ENCODE data around the gene ARL15.
"Not testable (repeated sequence)": the region's sequence is repeated elsewhere in the genome, so short reads cannot be mapped to it uniquely, and the experiment has no call there.

Gene ARL15

GRCh38 chr5:54310433-54311175 lies at the start of gene ARL15:
ARL15 (minus strand) TSS chr5:54310573.
- in situ Hi-C loops (cut with HindIII; ENCODE audit: low pct_ligation_motif_present, low sequenced_read_pairs) = no loop called here
- H3K27me3 ChIP-seq (replicated peaks) = no peaks in the 10 kb centered on the region
- H3K27ac ChIP-seq = peak within 1 kb of the TSS; percentile 52
- H3K4me3 ChIP-seq (ENCODE audit: low read depth, low read length) = peak within 1 kb of the TSS; percentile 76
- DNase-seq = peak; percentile 98
- H3K36me3 ChIP-seq (replicated peaks) = no peaks in the 10 kb centered on the region
- TF ChIP-seq, protein P1, sequence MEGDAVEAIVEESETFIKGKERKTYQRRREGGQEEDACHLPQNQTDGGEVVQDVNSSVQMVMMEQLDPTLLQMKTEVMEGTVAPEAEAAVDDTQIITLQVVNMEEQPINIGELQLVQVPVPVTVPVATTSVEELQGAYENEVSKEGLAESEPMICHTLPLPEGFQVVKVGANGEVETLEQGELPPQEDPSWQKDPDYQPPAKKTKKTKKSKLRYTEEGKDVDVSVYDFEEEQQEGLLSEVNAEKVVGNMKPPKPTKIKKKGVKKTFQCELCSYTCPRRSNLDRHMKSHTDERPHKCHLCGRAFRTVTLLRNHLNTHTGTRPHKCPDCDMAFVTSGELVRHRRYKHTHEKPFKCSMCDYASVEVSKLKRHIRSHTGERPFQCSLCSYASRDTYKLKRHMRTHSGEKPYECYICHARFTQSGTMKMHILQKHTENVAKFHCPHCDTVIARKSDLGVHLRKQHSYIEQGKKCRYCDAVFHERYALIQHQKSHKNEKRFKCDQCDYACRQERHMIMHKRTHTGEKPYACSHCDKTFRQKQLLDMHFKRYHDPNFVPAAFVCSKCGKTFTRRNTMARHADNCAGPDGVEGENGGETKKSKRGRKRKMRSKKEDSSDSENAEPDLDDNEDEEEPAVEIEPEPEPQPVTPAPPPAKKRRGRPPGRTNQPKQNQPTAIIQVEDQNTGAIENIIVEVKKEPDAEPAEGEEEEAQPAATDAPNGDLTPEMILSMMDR (IDR thresholded peaks at IDR 0.05; ENCODE audit: low read depth, low read length, missing control alignments) = no peak

- no peaks in the 10 kb centered on the region for H3K36me3 ChIP-seq (replicated peaks)
- no peak overlapping the region for H3K27ac ChIP-seq
- DNase-seq = peak; percentile 49
- H3K27me3 ChIP-seq (replicated peaks) = no peaks in the 10 kb centered on the region
- no peak overlapping the region for H3K4me3 ChIP-seq (ENCODE audit: low read depth, low read length)
- TF ChIP-seq, protein P1 (IDR thresholded peaks at IDR 0.05; ENCODE audit: low read depth, low read length, missing control alignments) = no peak
- in situ Hi-C loops (cut with HindIII; ENCODE audit: low pct_ligation_motif_present, low sequenced_read_pairs) = no loop called here
Measured at GRCh38 chr5:54360089-54360488, 49.7 kb upstream of the ARL15 start.

GRCh38 chr5:54357408-54358058 lies 47.2 kb upstream of the ARL15 start:
- Histone ChIP-seq H3K36me3 (replicated peaks) (no peaks in the 10 kb centered on the region), H3K27ac (no peak overlapping the region), H3K27me3 (replicated peaks) (no peaks in the 10 kb centered on the region), H3K4me3 (ENCODE audit: low read depth, low read length) (no peak overlapping the region)
- no peak for DNase-seq
- in situ Hi-C loops (cut with HindIII; ENCODE audit: low pct_ligation_motif_present, low sequenced_read_pairs) = no loop called here
- TF ChIP-seq, protein P1 (IDR thresholded peaks at IDR 0.05; ENCODE audit: low read depth, low read length, missing control alignments) = no peak

DNA sequence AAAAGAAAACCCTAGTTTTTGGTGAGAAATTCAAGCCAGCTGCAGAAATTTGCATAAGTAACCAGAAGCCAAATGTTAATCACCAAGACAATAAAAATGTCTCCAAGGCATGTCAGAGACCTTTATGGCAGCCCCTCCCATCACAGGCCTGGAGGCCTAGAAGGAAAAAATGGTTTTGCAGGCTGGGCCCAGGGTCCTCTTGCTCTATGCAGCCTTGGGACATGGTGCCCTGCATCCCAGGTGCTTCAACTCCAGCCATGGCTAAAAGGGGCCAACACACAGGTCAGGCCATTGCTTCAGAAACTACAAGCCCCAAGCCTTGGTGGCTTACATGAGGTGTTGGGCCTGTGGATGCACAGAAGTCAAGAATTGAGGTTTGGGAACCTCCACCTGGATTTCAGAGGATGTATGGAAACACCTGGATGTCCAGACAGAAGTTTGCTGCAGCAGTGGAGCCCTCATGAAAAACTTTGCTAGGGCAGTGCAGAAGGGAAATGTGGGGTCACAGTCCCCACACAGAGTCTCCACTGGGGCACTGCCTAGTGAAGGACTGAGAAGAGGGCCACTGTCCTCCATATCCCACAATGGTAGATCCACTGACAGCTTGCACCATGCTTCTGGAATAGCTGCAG lies 43.7 kb upstream of the ARL15 start:
- H3K27me3 ChIP-seq (replicated peaks); DNase-seq; in situ Hi-C loops (cut with HindIII; ENCODE audit: low pct_ligation_motif_present, low sequenced_read_pairs); H3K4me3 ChIP-seq (ENCODE audit: low read depth, low read length); H3K36me3 ChIP-seq (replicated peaks); H3K27ac ChIP-seq: not testable (repeated sequence)

- H3K36me3 ChIP-seq (replicated peaks); H3K27ac ChIP-seq; in situ Hi-C loops (cut with HindIII; ENCODE audit: low pct_ligation_motif_present, low sequenced_read_pairs); H3K4me3 ChIP-seq (ENCODE audit: low read depth, low read length); DNase-seq; H3K27me3 ChIP-seq (replicated peaks): not testable (repeated sequence)
Measured at GRCh38 chr5:54352580-54352979, 42.2 kb upstream of the ARL15 start.

DNA sequence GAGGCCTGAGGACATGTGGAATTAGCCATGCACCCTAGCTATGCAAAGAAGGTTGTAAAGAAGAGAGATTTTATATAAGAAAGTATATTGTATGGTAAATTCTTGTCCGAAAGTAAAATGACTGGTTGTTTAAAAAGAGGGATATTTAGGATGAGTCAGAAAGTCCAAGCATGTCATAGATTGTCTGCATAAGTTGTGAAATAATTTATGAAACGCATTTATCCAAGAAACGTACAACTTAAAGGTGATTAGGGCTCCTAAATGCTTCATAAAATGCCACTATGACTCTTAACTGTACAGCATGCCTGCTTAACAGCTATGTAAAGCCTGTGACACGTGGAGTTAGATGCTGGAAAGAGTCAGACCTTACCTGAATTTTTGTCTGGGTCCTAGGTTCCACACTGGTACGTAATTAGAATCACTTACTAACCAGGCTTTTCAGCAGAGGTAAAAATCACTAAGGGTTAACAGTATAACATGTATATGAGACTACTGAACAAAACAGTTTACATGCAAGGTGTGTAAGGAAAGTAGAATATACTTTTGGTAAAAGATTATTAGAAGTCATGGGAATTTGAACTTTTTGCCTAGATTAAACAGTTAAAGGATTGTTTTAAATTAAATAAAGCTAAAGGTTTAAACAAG lies 37.0 kb upstream of the ARL15 start:
- Histone ChIP-seq H3K27me3 (replicated peaks) (no peaks in the 10 kb centered on the region), H3K4me3 (ENCODE audit: low read depth, low read length) (no peak overlapping the region), H3K36me3 (replicated peaks) (no peaks in the 10 kb centered on the region), H3K27ac (no peak overlapping the region)
- no peak for DNase-seq
- TF ChIP-seq, protein P1 (IDR thresholded peaks at IDR 0.05; ENCODE audit: low read depth, low read length, missing control alignments) = no peak
- in situ Hi-C loops (cut with HindIII; ENCODE audit: low pct_ligation_motif_present, low sequenced_read_pairs) = no loop called here

All from brain microvascular endothelial cell (primary cell).